RWPE1 (cell line): ENCODE measurements around the gene C2orf49.
"Not testable (repeated sequence)": the region's sequence is repeated elsewhere in the genome, so short reads cannot be mapped to it uniquely, and the experiment has no call there.

ENCODE experiments used
- CTCF ChIA-PET: fragments of 350-600 bp; sonication (Branson Sonifier 250); formaldehyde crosslinking; extraction: SDS; loops from one replicate; lab custom pipeline; 2021; lab: Yijun Ruan, JAX
- POLR2A ChIA-PET: fragments of 400-600 bp; formaldehyde crosslinking; extraction: SDS; loops from one replicate; lab custom pipeline; 2020; ENCODE audit warnings: antibody characterized with exemption; ENCODE audit not compliant: low non-redundant PET; lab: Yijun Ruan, JAX
- DNase-seq: peaks from one replicate; pipeline ENCODE4 v3.0.0; 2012; ENCODE audit warnings: low spot score
- H3K27ac ChIP-seq: fragments of 450-650 bp; 2 replicates; pipeline ENCODE4 v1.5.1; 2017
- TF ChIP-seq, protein P1 (sequence below): fragments of 450-650 bp; conservative IDR thresholded peaks from 2 replicates; pipeline ENCODE4 v1.5.1; 2017; ENCODE audit warnings: low read depth, mild to moderate bottlenecking

C2orf49 gene

DNA sequence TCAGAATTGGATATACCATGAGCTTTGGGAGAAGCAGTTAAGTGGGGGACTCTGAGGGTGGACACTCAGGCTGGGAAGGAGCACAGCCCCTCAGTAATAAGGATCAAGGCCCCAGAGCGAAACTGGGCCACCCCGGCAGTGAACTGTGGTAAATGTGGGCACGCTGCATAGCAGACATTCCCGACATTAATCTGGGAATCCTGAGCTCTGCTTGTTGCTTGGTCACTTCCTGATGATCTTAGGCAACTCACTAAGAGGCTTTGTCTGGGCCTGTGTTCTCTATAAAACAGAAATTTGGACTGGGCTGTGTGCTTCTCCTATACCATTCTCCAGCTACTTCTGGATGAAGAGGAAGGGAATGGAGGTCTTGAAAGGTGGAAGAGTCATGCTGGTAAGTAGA is 12.6 kb upstream of the C2orf49 start:
- peak overlapping the region; percentile 90 for H3K27ac ChIP-seq

GRCh38 chr2:105325389-105325963 is 11.9 kb upstream of the C2orf49 start:
- no peak for DNase-seq
- peak overlapping the region; percentile 90 for H3K27ac ChIP-seq
- POLR2A ChIA-PET: no interaction called here
- CTCF ChIA-PET: interaction anchor here (1.2 kb wide), 1 partner anchor 23 kb away, joined by 4 read pairs; no protein-coding TSS in a partner anchor
- TF ChIP-seq, protein P1, sequence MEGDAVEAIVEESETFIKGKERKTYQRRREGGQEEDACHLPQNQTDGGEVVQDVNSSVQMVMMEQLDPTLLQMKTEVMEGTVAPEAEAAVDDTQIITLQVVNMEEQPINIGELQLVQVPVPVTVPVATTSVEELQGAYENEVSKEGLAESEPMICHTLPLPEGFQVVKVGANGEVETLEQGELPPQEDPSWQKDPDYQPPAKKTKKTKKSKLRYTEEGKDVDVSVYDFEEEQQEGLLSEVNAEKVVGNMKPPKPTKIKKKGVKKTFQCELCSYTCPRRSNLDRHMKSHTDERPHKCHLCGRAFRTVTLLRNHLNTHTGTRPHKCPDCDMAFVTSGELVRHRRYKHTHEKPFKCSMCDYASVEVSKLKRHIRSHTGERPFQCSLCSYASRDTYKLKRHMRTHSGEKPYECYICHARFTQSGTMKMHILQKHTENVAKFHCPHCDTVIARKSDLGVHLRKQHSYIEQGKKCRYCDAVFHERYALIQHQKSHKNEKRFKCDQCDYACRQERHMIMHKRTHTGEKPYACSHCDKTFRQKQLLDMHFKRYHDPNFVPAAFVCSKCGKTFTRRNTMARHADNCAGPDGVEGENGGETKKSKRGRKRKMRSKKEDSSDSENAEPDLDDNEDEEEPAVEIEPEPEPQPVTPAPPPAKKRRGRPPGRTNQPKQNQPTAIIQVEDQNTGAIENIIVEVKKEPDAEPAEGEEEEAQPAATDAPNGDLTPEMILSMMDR: no peak

More for the DNA sequence above, 12.6 kb upstream of the C2orf49 start:
- TF ChIP-seq, protein P1: no peak
- ChIA-PET POLR2A (no interaction called here), CTCF (interaction anchor here (0.7 to 1.2 kb wide), 2 partner anchors 22 to 26 kb away, joined by 4 to 5 read pairs; no protein-coding TSS in a partner anchor)
- peak; percentile 66 for DNase-seq

GRCh38 chr2:105327271-105327670 is 10.1 kb upstream of the C2orf49 start:
- DNase-seq, CTCF ChIA-PET, POLR2A ChIA-PET: not testable (repeated sequence)
- peak overlapping the region; percentile 43 for H3K27ac ChIP-seq

- no peak overlapping the region for H3K27ac ChIP-seq
- TF ChIP-seq, protein P1: no peak
- no peak for DNase-seq
- ChIA-PET POLR2A (no interaction called here), CTCF (no interaction called here)
Observed at GRCh38 chr2:105327690-105328089, 9.7 kb upstream of the C2orf49 start.

- peak; percentile 34 for DNase-seq
- TF ChIP-seq, protein P1: no peak
- POLR2A ChIA-PET: no interaction called here
- H3K27ac ChIP-seq: peak overlapping the region; percentile 86
- CTCF ChIA-PET: interaction anchor here (0.6 to 1.0 kb wide), 2 partner anchors 12 to 15 kb away, joined by 3 read pairs; no protein-coding TSS in a partner anchor
Observed at GRCh38 chr2:105328281-105329196, 8.8 kb upstream of the C2orf49 start.

- ChIA-PET POLR2A (no interaction called here), CTCF (interaction anchor here (1.0 kb wide), 1 partner anchor 11 kb away, joined by 3 read pairs; no protein-coding TSS in a partner anchor)
- DNase-seq: peak; percentile 8
- TF ChIP-seq, protein P1: no peak
- peak overlapping the region; percentile 86 for H3K27ac ChIP-seq
Observed at GRCh38 chr2:105329197-105329554, 8.2 kb upstream of the C2orf49 start.
